GM12878 (cell line): Measurements from ENCODE around the gene ASH1L.

Experiments
- DPF2 ChIP-seq: fragments of 450-650 bp; IDR thresholded peaks from 2 replicates; pipeline ENCODE4 v1.6.1; 2017; ENCODE audit warnings: mild to moderate bottlenecking
- EZH2 ChIP-seq: IDR thresholded peaks from 2 replicates; pipeline ENCODE4 v1.6.1; 2012; ENCODE audit warnings: low read depth, mild to moderate bottlenecking, control low read depth, inconsistent platforms, low read length, borderline replicate concordance; ENCODE audit not compliant: control insufficient read depth
- FOS ChIP-seq: IDR thresholded peaks from 3 replicates; pipeline ENCODE4 v1.6.1; 2011; ENCODE audit warnings: borderline replicate concordance; ENCODE audit not compliant: insufficient read length; ENCODE audit errors: extremely low read depth
- RFX5 ChIP-seq: IDR thresholded peaks from 2 replicates; pipeline ENCODE4 v1.6.1; 2011; ENCODE audit warnings: low read depth, low read length, improper control_type of control experiment
- SREBF1 ChIP-seq: IDR thresholded peaks from 2 replicates; pipeline ENCODE4 v1.6.1; 2012; ENCODE audit warnings: mild to moderate bottlenecking, low read length
- SREBF2 ChIP-seq: IDR thresholded peaks from 2 replicates; pipeline ENCODE4 v1.6.1; 2012; ENCODE audit warnings: mild to moderate bottlenecking, low read length
- STAT3 ChIP-seq: IDR thresholded peaks from 2 replicates; pipeline ENCODE4 v1.6.1; 2011; ENCODE audit warnings: low read depth, low read length, improper control_type of control experiment
- ZNF24 ChIP-seq: fragments of 450-650 bp; IDR thresholded peaks from 2 replicates; pipeline ENCODE4 v1.6.1; 2017; ENCODE audit warnings: antibody characterized with exemption, mild to moderate bottlenecking
- TF ChIP-seq, protein P1 (sequence below), 3 experiments: IDR thresholded peaks in 2 of 3; conservative IDR thresholded peaks in 1 of 3; 2 replicates each; pipeline ENCODE4 v1.5.1; 2011; ENCODE audit warnings: low read depth in 3 of 3, low read length in 3 of 3, mild to moderate bottlenecking in 3 of 3, control low read depth in 2 of 3, moderate library complexity in 2 of 3, inconsistent platforms in 1 of 3, mixed read lengths in 1 of 3; ENCODE audit not compliant: control insufficient read depth in 2 of 3, insufficient read depth in 1 of 3; ENCODE audit errors: extremely low read depth in 1 of 3
- TF ChIP-seq, protein P2 (sequence below): fragments of 450-650 bp; IDR thresholded peaks from 2 replicates; pipeline ENCODE4 v1.6.1; 2017; ENCODE audit warnings: antibody characterized with exemption, mild to moderate bottlenecking, moderate library complexity

GRCh38 chr1:155296661-155297060 lies 265.9 kb downstream of the ASH1L start:
- TF ChIP-seq, protein P1, sequence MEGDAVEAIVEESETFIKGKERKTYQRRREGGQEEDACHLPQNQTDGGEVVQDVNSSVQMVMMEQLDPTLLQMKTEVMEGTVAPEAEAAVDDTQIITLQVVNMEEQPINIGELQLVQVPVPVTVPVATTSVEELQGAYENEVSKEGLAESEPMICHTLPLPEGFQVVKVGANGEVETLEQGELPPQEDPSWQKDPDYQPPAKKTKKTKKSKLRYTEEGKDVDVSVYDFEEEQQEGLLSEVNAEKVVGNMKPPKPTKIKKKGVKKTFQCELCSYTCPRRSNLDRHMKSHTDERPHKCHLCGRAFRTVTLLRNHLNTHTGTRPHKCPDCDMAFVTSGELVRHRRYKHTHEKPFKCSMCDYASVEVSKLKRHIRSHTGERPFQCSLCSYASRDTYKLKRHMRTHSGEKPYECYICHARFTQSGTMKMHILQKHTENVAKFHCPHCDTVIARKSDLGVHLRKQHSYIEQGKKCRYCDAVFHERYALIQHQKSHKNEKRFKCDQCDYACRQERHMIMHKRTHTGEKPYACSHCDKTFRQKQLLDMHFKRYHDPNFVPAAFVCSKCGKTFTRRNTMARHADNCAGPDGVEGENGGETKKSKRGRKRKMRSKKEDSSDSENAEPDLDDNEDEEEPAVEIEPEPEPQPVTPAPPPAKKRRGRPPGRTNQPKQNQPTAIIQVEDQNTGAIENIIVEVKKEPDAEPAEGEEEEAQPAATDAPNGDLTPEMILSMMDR (IDR thresholded peaks at IDR 0.05 in 2 of 3, conservative IDR thresholded peaks at IDR 0.05 in 1 of 3; ENCODE audit: control insufficient read depth in 2 of 3, extremely low read depth in 1 of 3, insufficient read depth in 1 of 3, low read depth in 3 of 3, low read length in 3 of 3), result no peak
- TF ChIP-seq RFX5, result no peak
- TF ChIP-seq SREBF1, result no peak
- TF ChIP-seq, protein P2, sequence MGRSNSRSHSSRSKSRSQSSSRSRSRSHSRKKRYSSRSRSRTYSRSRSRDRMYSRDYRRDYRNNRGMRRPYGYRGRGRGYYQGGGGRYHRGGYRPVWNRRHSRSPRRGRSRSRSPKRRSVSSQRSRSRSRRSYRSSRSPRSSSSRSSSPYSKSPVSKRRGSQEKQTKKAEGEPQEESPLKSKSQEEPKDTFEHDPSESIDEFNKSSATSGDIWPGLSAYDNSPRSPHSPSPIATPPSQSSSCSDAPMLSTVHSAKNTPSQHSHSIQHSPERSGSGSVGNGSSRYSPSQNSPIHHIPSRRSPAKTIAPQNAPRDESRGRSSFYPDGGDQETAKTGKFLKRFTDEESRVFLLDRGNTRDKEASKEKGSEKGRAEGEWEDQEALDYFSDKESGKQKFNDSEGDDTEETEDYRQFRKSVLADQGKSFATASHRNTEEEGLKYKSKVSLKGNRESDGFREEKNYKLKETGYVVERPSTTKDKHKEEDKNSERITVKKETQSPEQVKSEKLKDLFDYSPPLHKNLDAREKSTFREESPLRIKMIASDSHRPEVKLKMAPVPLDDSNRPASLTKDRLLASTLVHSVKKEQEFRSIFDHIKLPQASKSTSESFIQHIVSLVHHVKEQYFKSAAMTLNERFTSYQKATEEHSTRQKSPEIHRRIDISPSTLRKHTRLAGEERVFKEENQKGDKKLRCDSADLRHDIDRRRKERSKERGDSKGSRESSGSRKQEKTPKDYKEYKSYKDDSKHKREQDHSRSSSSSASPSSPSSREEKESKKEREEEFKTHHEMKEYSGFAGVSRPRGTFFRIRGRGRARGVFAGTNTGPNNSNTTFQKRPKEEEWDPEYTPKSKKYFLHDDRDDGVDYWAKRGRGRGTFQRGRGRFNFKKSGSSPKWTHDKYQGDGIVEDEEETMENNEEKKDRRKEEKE, result no peak
- TF ChIP-seq SREBF2, result no peak
- no peak for TF ChIP-seq STAT3
- no peak for TF ChIP-seq ZNF24
- no peak for TF ChIP-seq EZH2
- no peak for TF ChIP-seq FOS
- TF ChIP-seq DPF2, result no peak
